HS-27A (cell line): Measurements from ENCODE around the gene IQSEC2.

ENCODE experiments used
- DNase-seq: peaks from one replicate; pipeline ENCODE4 v3.0.0-alpha.2; 2012; ENCODE audit warnings: low read depth, missing footprints

The IQSEC2 gene

GRCh38 chrX:53305219-53305995 lies 24.0 kb upstream of the IQSEC2 start:
- no peak for DNase-seq

DNA sequence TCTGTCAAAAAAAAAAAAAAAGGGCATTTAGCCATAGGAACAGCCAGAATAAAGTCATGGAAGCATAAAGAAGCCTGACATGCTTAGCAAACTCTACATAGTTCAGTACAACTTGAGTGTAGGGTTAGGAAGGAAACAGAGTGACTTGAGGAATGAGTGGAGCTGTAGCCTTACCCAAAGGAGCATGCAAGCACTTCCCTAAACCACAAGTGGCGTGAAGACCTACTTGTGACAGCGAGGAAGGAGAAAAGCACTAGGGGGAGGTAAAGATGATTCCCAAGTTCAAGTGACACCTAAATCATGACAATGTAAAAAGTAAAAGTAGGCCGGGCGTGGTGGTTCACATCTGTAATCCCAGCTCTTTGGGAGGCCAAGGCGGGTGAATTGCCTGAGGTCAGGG lies 21.8 kb upstream of the IQSEC2 start:
- DNase-seq: no peak

- no peak for DNase-seq
Observed at GRCh38 chrX:53300157-53300556, 18.8 kb upstream of the IQSEC2 start.

DNA sequence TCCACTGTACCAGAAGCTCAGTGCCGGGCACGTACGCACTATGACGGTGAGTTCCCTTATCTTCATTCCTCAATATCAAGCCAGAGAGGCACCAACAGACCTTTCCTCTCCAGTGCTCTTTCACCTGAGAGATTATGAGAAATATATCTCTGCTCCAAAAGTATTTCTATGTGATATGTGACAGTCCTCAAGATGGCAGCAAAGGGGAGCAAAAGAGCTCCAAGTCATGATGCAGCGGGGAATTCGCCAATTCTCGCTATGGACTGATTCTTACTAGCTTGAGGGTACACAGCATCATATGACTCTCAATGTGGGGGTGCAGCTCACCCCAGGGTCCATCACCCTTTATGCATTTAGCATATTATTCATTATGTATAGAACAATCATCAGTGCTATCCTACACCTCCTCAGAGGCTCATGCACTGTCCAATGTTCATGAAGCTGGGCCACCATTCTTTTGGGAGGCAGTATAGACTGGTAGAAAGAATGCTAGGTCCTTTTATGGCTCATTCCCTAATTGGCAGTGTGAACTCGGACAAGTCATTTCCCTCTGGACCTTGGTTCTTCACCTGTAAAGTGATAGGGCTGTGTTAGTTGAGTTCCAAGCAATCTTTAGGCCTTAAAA lies 12.8 kb upstream of the IQSEC2 start:
- DNase-seq: no peak

DNA sequence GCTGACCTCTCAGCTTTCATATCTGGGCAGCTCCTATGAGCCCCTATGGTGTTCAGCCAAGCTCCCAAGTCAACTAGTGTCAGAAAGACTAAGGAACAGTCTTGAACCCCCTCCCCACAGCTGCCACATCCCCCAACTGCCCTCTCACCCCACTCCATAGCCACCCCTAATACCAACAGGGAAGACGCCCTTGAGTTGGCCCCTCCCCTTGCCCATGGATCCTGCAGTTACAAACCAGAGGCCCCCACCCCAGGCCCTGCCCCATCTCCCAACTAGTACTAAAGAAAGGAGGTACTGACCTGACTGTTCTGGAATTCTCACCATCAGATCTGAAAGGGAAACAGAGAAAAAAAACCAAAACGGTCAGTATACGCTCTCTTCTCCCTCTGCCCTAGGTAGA lies 10.2 kb upstream of the IQSEC2 start:
- no peak for DNase-seq

DNA sequence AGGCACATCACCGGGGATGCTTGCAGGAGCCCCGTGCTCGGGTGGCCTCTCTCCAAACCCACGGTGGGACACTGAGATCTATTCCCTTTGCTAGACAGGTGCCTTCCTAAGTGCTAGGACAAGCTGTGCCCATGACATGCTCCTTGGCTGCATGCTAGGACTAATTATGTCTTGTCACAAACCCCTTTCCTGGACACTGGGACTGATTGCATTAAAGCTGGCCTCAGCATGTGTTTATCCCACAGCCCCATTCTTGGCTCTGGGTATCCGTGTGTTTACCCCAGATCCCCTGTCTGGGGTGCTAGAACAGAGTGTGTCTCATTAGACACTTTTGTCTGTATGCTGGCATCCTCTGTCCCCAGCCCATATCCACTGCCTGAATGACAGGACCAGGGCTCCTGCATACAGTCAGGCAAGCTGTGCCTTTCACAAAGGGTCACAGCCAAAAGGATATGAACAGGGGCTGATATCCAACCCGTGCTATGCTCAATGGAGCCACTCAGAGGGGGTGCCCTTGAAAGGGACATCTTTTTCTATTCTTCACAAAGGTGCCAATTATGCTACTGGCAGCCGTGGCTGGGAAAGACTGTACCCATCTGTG lies 9.2 kb upstream of the IQSEC2 start:
- no peak for DNase-seq

DNA sequence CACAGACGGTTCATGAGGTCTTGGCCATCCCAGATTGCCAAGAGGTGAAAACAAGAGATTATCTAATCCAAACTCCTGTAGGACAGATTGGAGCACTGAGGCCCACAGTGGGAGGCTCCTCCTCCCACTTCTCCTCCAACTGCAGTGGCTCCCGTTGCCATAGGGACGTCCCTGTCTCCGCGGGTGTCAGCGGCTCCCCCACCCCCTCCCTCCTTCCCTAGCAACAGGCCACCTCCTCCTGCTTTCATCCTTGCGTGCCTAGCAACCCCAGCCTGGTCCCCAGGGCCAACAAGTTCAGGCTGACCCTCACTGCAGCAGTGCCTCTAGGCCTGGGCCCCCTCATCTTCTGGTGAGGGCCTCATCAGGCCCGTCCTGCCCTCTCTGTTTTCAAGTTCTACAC lies 6.8 kb upstream of the IQSEC2 start:
- DNase-seq: no peak

- DNase-seq: no peak
Observed at GRCh38 chrX:53287493-53288138, 6.2 kb upstream of the IQSEC2 start.

GRCh38 chrX:53286171-53286570 lies 4.8 kb upstream of the IQSEC2 start:
- DNase-seq: no peak

- DNase-seq: no peak
Observed at GRCh38 chrX:53285591-53285990, 4.2 kb upstream of the IQSEC2 start.

GRCh38 chrX:53284684-53285447 lies 3.5 kb upstream of the IQSEC2 start:
- DNase-seq: no peak

DNA sequence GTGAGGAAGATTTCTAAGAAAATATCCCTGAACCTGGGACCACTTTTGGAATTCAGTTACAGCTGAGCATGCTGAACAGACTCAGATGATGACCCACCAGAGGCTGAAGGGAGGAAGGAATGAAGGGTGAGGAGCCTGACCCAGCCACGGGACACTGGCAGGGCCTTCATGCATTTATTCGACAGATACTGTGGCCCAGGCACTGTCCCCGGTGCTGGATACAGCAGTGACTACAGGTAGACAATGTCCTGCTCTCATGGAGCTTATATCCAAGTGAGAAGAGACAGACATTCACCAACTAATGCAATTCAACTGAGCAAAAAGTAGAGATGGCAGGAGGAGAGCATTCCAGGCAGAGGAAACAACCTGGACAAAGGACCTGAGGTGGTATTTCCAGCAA lies 2.2 kb upstream of the IQSEC2 start:
- DNase-seq: no peak

DNA sequence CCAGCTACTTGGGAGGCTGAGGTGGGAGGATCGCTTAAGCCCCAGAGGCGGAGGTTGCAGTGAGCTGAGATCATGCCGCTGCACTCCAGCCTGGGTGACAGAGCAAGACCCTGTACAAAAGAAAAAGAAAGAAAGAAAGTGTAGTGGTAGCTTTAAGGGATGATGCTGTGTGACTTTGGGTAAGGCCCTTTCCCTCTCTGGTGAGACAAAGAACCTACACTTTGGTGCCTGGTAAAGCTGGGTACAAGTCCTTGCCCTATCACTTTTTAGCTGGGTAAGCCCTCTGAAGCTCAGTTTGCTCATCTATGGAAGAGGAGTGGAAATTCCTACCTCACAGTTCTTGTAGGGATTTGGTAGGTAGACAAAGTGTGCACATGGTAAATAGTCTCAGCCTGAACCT lies 1.7 kb upstream of the IQSEC2 start:
- no peak for DNase-seq

GRCh38 chrX:53281963-53282695 lies 745 bp upstream of the IQSEC2 start:
- DNase-seq: no peak

- DNase-seq: no peak
Observed at GRCh38 chrX:53280331-53281320, 758 bp downstream of the IQSEC2 start.

GRCh38 chrX:53279296-53280237 lies 1.8 kb downstream of the IQSEC2 start:
- no peak for DNase-seq

GRCh38 chrX:53272808-53273337 lies 8.5 kb downstream of the IQSEC2 start:
- DNase-seq: no peak

- DNase-seq: no peak
Observed at GRCh38 chrX:53269536-53270107, 11.8 kb downstream of the IQSEC2 start.
